SHP77 treated with DMSO at 0.1 percent for 48 hours (cell line): Measurements from ENCODE around the gene RAB29.
"Not testable (repeated sequence)": the region's sequence is repeated elsewhere in the genome, so short reads cannot be mapped to it uniquely, and the experiment has no call there.

Experiments used
- DNase-seq: peaks from one replicate; lab custom pipeline; 2025; lab: John Stamatoyannopoulos, UW

RAB29 gene

DNA sequence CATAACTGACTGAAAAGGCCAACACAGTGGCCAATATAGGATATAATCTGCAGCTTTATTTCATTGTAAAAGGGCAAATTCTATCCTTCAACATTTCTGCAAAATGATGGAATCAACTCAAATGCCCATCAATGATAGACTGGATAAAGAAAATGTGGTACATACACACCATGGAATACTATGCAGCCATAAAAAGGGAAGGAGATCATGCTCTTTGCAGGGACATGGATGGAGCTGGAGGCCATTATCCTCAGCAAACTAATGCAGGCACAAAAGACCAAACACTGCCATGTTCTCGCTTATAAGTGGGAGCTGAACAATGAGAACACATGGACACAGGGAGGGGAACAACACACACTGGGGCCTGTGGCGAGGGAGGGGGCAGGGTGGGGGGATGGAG lies 54.5 kb downstream of the RAB29 start:
- not testable (repeated sequence) for DNase-seq

- no peak for DNase-seq
These were observed 55.5 kb downstream of the RAB29 start for GRCh38 chr1:205719762-205720161.

DNA sequence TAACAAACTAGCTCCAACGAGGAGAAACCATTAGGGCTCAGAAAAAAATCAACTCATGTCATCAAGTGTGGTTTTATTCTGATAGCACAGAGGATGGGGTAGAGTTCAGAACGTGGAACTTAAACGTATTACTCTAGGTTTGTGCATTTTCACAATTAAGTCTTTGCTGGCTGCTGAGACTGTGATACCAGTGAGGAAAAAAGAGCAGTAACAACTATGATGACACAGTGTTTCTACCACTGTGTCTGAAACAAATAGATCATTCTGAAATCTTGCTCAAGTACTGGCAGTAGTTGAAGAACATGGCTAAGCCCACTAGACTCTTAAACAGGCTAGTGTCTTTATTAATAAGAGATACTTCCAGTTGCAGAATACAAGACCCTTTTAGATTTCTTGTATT lies 56.3 kb downstream of the RAB29 start:
- no peak for DNase-seq
